Mesendoderm (in vitro differentiated cells): ENCODE results near the gene FOXD1.
A peak's percentile ranks its signal among the peaks of the same experiment; 100 is the strongest.

Experiments
- DNase-seq: peaks from one replicate; pipeline ENCODE4 v3.0.0; 2013
- H2AK5ac ChIP-seq: 2 replicates; pipeline ENCODE4 v1.6.1; 2013; ENCODE audit warnings: low read length, inconsistent platforms
- H2BK120ac ChIP-seq: 2 replicates; pipeline ENCODE4 v1.6.1; 2013; ENCODE audit warnings: low read depth, mild to moderate bottlenecking, low read length, moderate library complexity, mixed read lengths
- H2BK15ac ChIP-seq: replicated peaks from 2 replicates; pipeline ENCODE4 v1.6.1; 2013; ENCODE audit warnings: low read depth, mild to moderate bottlenecking, moderate library complexity
- H2BK5ac ChIP-seq: 2 replicates; pipeline ENCODE4 v1.6.1; 2013; ENCODE audit warnings: low read length, inconsistent platforms
- H3K18ac ChIP-seq: 2 replicates; pipeline ENCODE4 v1.6.1; 2013; ENCODE audit warnings: mild to moderate bottlenecking, low read length, mixed read lengths
- H3K23ac ChIP-seq: one replicate; pipeline ENCODE4 v1.6.1; 2013; ENCODE audit warnings: low read length
- H3K27ac ChIP-seq: 2 replicates; pipeline ENCODE4 v1.5.1; 2013; ENCODE audit warnings: low read depth, mild to moderate bottlenecking, inconsistent platforms, low read length, moderate library complexity
- H3K27me3 ChIP-seq: 2 replicates; pipeline ENCODE4 v1.6.1; 2013; ENCODE audit warnings: low read length, control low read depth, mild to moderate bottlenecking, inconsistent platforms; ENCODE audit not compliant: insufficient read depth, poor library complexity
- H3K36me3 ChIP-seq: 2 replicates; pipeline ENCODE4 v1.6.1; 2013; ENCODE audit warnings: low read length, inconsistent platforms; ENCODE audit not compliant: control insufficient read depth, insufficient read depth
- H3K4ac ChIP-seq: one replicate; pipeline ENCODE4 v1.6.1; 2013; ENCODE audit warnings: low read depth, mild to moderate bottlenecking, low read length, moderate library complexity
- H3K4me1 ChIP-seq: 2 replicates; pipeline ENCODE4 v1.6.1; 2013; ENCODE audit warnings: low read depth, low read length, inconsistent platforms; ENCODE audit not compliant: control insufficient read depth
- H3K4me2 ChIP-seq: 2 replicates; pipeline ENCODE4 v1.6.1; 2013; ENCODE audit warnings: low read length
- H3K4me3 ChIP-seq: 2 replicates; pipeline ENCODE4 v1.5.1; 2013; ENCODE audit warnings: mild to moderate bottlenecking, low read length
- H3K56ac ChIP-seq: one replicate; pipeline ENCODE4 v1.6.1; 2013; ENCODE audit warnings: low read length
- H3K79me1 ChIP-seq: 2 replicates; pipeline ENCODE4 v1.6.1; 2013; ENCODE audit warnings: low read length, inconsistent platforms
- H3K79me2 ChIP-seq: 2 replicates; pipeline ENCODE4 v1.6.1; 2013; ENCODE audit warnings: mild to moderate bottlenecking, low read length; ENCODE audit not compliant: control insufficient read depth, insufficient read depth
- H3K9ac ChIP-seq: 2 replicates; pipeline ENCODE4 v1.6.1; 2013; ENCODE audit warnings: low read length, inconsistent platforms
- H4K5ac ChIP-seq: one replicate; pipeline ENCODE4 v1.6.1; 2013; ENCODE audit warnings: low read length
- H4K8ac ChIP-seq: one replicate; pipeline ENCODE4 v1.6.1; 2013; ENCODE audit warnings: low read depth, mild to moderate bottlenecking, control low read depth, low read length, moderate library complexity
- WGBS: extraction: QIAGEN DNeasy Blood & Tissue Kit; methylation state at CpG from one replicate; pipeline ENCODE4 v1.1.7; 2013; ENCODE audit warnings: low lambda C conversion rate, missing lambda C conversion rate; ENCODE audit not compliant: insufficient coverage; ENCODE audit errors: extremely low coverage; 5-methylcytosine and 5-hydroxymethylcytosine counted together

The FOXD1 gene

DNA sequence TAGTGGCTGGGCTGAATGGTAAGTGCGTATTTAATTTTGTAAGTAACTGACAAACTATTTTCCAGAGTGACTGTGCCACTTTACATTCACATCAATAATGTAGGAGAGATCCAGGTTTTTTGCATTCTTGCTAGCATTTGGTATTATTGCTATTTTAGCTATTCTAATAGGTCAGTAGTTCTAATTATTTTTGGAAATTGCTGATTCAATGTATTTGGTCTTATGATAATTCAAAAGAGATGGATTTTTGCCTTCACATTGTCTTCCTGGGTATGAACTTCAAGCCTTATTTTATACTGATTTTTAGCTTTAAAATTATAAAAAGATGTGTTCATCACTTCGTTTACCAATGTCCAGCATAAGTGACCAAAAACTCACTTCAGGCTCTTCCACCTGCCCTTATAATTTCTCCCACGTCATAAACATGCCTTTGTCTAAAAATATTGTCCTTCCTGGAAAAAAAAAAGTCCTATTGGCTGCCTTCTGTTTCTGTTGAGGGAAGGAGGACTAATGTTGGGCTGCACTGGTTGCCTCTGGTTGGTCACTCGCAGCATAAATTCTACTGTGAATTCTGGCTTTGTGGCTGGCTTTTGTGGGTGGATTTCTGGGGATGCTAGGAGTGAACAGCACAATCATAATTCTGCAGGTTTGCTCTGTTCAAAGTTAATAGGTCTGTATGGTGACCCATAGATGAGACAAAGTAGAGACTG lies 15.2 kb downstream of the FOXD1 start:
- no CpG with 5 or more reads among the region's 4 CpGs for WGBS
- Histone ChIP-seq H3K23ac (no peak overlapping the region), H4K5ac (no peak overlapping the region), H3K79me1 (no peaks in the 10 kb centered on the region), H3K56ac (no peak overlapping the region), H3K9ac (no peak overlapping the region), H3K27ac (no peak overlapping the region), H4K8ac (no peak overlapping the region), H2BK5ac (no peak overlapping the region), H3K18ac (no peak overlapping the region), H3K4me3 (no peak overlapping the region), H3K79me2 (no peaks in the 10 kb centered on the region), H3K4me2 (no peak overlapping the region), H2AK5ac (no peak overlapping the region), H3K36me3 (no peaks in the 10 kb centered on the region), H3K27me3 (peaks cover 33% of the 10 kb centered on the region), H2BK15ac (no peak overlapping the region), H2BK120ac (no peak overlapping the region), H3K4me1 (peaks cover 2% of the 10 kb centered on the region), H3K4ac (no peak overlapping the region)
- DNase-seq = no peak

DNA sequence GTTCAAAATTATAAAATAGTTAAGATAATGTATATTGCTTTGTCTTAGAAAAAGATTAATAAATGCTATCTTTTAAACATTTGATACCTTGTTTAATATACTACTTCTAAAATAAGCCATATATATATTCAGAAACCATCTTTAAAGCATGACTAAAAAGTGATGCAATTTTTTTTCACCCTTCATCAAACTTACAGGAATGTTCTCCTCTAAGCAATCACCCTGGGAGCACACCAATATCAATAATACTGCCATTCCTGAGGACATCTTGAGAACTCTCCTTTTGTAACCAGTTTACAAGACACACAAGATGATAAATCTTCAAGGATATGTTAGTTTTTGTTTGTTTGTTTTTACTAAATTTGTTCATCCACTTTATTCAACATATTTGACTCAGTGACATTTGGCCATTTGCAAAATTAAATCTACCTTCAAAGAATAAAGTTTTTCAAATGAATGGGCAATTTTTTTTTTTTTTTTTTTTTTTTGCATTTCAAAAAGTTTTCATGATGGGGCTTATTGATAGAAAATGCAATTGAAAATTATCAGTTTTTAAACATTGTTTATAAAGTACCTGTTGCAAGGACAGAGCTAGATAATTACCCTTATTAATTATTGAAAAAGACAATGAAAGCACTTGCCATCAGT lies 17.2 kb downstream of the FOXD1 start:
- peaks cover 22% of the 10 kb centered on the region for H3K27me3 ChIP-seq
- no peak overlapping the region for H3K4ac ChIP-seq
- no peak overlapping the region for H4K5ac ChIP-seq
- no peak overlapping the region for H3K9ac ChIP-seq
- no peak overlapping the region for H3K4me3 ChIP-seq
- H3K27ac ChIP-seq = no peak overlapping the region
- no peak overlapping the region for H2AK5ac ChIP-seq
- no peak overlapping the region for H4K8ac ChIP-seq
- H3K79me1 ChIP-seq = no peaks in the 10 kb centered on the region
- H3K18ac ChIP-seq = no peak overlapping the region
- no peak overlapping the region for H2BK5ac ChIP-seq
- H3K36me3 ChIP-seq = no peaks in the 10 kb centered on the region
- H3K4me2 ChIP-seq = no peak overlapping the region
- DNase-seq = no peak
- no peaks in the 10 kb centered on the region for H3K4me1 ChIP-seq
- no peak overlapping the region for H2BK120ac ChIP-seq
- H2BK15ac ChIP-seq = no peak overlapping the region
- no peaks in the 10 kb centered on the region for H3K79me2 ChIP-seq
- no peak overlapping the region for H3K23ac ChIP-seq
- no peak overlapping the region for H3K56ac ChIP-seq

DNA sequence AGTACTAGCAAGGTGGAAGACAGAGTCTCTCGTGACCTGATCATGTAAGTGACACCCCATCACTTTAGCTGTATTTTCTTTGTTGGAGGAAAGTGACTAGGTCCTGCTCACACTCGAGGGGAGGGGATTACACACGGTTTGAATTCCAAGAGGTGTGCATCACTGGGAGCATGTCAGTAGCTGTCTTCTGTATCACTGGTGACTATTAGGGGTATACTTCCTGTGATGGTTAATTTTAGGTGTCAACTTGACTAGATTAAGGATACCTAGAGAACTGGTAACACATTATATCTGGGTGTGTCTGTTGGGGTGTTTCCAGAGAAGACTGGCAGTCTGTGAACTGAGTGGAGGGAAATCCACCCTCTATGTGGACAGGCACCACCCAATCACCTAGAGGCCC lies 22.5 kb downstream of the FOXD1 start:
- H3K18ac ChIP-seq = no peak overlapping the region
- no peaks in the 10 kb centered on the region for H3K79me1 ChIP-seq
- no peak overlapping the region for H3K23ac ChIP-seq
- no peaks in the 10 kb centered on the region for H3K36me3 ChIP-seq
- no peaks in the 10 kb centered on the region for H3K4me1 ChIP-seq
- H4K8ac ChIP-seq = no peak overlapping the region
- H3K4me2 ChIP-seq = no peak overlapping the region
- H3K79me2 ChIP-seq = no peaks in the 10 kb centered on the region
- no peak overlapping the region for H2AK5ac ChIP-seq
- no peak overlapping the region for H3K4ac ChIP-seq
- peaks cover 5% of the 10 kb centered on the region for H3K27me3 ChIP-seq
- no peak overlapping the region for H2BK5ac ChIP-seq
- no peak overlapping the region for H3K56ac ChIP-seq
- no peak overlapping the region for H2BK15ac ChIP-seq
- DNase-seq = no peak
- H3K9ac ChIP-seq = no peak overlapping the region
- no CpG with 5 or more reads among the region's 3 CpGs for WGBS
- H3K4me3 ChIP-seq = no peak overlapping the region
- no peak overlapping the region for H2BK120ac ChIP-seq
- H4K5ac ChIP-seq = no peak overlapping the region
- H3K27ac ChIP-seq = no peak overlapping the region

DNA sequence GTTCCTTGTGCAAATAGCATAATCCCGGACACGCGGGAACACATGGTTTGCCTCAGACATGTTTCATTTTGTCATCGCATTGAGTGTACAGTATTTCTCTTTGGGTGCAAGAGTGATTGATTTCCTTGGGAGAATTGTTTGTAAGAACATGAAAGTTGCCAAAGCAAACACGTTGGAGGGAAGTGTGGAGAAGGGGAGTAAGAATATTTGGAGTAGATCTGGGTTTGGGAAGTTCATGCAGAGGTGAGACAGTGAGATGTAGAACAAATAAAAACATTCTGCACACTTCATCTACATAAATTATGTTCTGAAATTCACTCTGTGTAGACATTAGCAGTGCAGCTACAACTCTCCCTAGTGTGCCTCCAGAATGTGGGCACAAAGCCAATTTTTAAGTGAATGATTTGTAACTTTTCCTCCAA lies 24.0 kb downstream of the FOXD1 start:
- no peak overlapping the region for H3K4ac ChIP-seq
- H3K56ac ChIP-seq = no peak overlapping the region
- H3K9ac ChIP-seq = no peak overlapping the region
- no peaks in the 10 kb centered on the region for H3K79me2 ChIP-seq
- no peak overlapping the region for H4K5ac ChIP-seq
- H2BK5ac ChIP-seq = no peak overlapping the region
- no peak overlapping the region for H3K27ac ChIP-seq
- H3K36me3 ChIP-seq = no peaks in the 10 kb centered on the region
- no peaks in the 10 kb centered on the region for H3K79me1 ChIP-seq
- no peak overlapping the region for H3K4me3 ChIP-seq
- H3K4me1 ChIP-seq = no peaks in the 10 kb centered on the region
- H4K8ac ChIP-seq = no peak overlapping the region
- no peak overlapping the region for H3K18ac ChIP-seq
- H2BK15ac ChIP-seq = no peak overlapping the region
- H2AK5ac ChIP-seq = no peak overlapping the region
- no peak overlapping the region for H2BK120ac ChIP-seq
- H3K23ac ChIP-seq = no peak overlapping the region
- peaks cover 14% of the 10 kb centered on the region for H3K27me3 ChIP-seq
- DNase-seq = no peak
- no peak overlapping the region for H3K4me2 ChIP-seq
- no CpG with 5 or more reads among the region's 5 CpGs for WGBS

DNA sequence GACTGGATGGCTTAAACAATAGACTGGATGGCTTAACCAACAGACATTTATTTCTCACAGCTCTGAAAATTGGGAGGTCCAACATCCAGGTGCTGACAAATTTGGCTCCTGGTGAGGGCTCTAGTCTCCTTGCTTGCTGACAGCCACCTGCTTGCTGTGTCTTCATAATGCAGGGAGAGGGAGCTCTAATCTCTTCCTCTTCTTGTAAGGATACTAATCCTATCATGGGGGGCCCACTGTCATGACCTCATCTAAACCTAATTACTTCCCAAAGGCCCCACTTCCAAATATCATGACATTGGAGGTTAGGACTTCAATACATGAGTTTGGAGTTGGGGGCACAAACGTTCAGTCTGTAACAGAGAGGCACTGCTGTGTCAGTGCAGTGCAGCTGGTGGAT lies 26.4 kb downstream of the FOXD1 start:
- Histone ChIP-seq H3K27ac (no peak overlapping the region), H3K4me3 (no peak overlapping the region), H2BK15ac (no peak overlapping the region), H3K27me3 (peaks cover 21% of the 10 kb centered on the region), H3K4me1 (no peaks in the 10 kb centered on the region), H3K23ac (no peak overlapping the region), H3K4ac (no peak overlapping the region), H2BK5ac (no peak overlapping the region), H4K5ac (no peak overlapping the region), H2AK5ac (no peak overlapping the region), H3K9ac (no peak overlapping the region), H2BK120ac (no peak overlapping the region), H4K8ac (no peak overlapping the region), H3K4me2 (no peak overlapping the region), H3K79me2 (no peaks in the 10 kb centered on the region), H3K79me1 (no peaks in the 10 kb centered on the region), H3K36me3 (no peaks in the 10 kb centered on the region), H3K56ac (no peak overlapping the region), H3K18ac (no peak overlapping the region)
- DNase-seq = peak; percentile 59
- WGBS = no CpG with 5 or more reads among the region's 1 CpG

DNA sequence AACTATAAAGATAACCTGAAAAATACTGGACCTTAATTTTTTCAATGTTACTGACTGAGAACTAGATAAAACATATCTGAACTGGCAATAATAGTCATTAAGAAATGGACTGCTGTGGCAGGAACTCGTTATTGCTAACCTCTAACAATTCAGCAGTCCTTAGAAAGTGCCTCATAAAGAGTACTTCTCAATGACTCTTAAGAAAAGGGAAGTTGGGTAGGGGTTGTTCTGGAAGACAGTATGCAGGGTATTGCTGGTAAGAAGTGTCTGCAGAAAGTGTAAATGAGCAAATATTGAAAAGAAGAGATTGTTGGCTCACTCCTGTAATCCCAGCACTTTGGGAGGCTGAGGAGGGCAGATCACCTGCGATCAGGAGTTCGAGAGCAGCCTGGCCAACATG lies 27.9 kb downstream of the FOXD1 start:
- Histone ChIP-seq H3K36me3 (no peaks in the 10 kb centered on the region), H3K79me1 (no peaks in the 10 kb centered on the region), H2BK5ac (no peak overlapping the region), H3K4me2 (no peak overlapping the region), H3K18ac (no peak overlapping the region), H3K23ac (no peak overlapping the region), H3K27me3 (peaks cover 21% of the 10 kb centered on the region), H3K56ac (no peak overlapping the region), H3K4me3 (no peak overlapping the region), H3K4me1 (no peaks in the 10 kb centered on the region), H2AK5ac (no peak overlapping the region), H4K8ac (no peak overlapping the region), H4K5ac (no peak overlapping the region), H2BK15ac (no peak overlapping the region), H2BK120ac (no peak overlapping the region), H3K79me2 (no peaks in the 10 kb centered on the region), H3K4ac (no peak overlapping the region), H3K27ac (no peak overlapping the region), H3K9ac (no peak overlapping the region)
- DNase-seq = no peak
- WGBS = no CpG with 5 or more reads among the region's 3 CpGs
